Neural cell (in vitro differentiated cells): ENCODE results near the gene CEMIP.

Source experiments
- EP300 ChIP-seq: fragments of 450-650 bp; conservative IDR thresholded peaks from 2 replicates; pipeline ENCODE4 v1.6.1; 2014; ENCODE audit warnings: antibody characterized with exemption, mild to moderate bottlenecking, moderate library complexity; ENCODE audit not compliant: poor library complexity, severe bottlenecking
- EZH2 ChIP-seq: fragments of 200-600, 300-800 bp; shearing (Covaris generic), sonication (generic); IDR thresholded peaks from 2 replicates; pipeline ENCODE4 v1.6.1; 2014; ENCODE audit warnings: antibody characterized with exemption, low read length, borderline replicate concordance, mild to moderate bottlenecking; ENCODE audit not compliant: insufficient read depth, poor library complexity, severe bottlenecking
- RAD21 ChIP-seq: fragments of 450-650 bp; conservative IDR thresholded peaks from 2 replicates; pipeline ENCODE4 v1.6.1; 2014; ENCODE audit warnings: antibody characterized with exemption, mild to moderate bottlenecking, moderate library complexity
- TF ChIP-seq, protein P1 (sequence below): fragments of 450-650 bp; IDR thresholded peaks from 2 replicates; pipeline ENCODE4 v1.5.1; 2014; ENCODE audit warnings: antibody characterized with exemption, mild to moderate bottlenecking, moderate library complexity; ENCODE audit not compliant: poor library complexity, severe bottlenecking
- TF ChIP-seq, protein P2 (sequence below): IDR thresholded peaks from 2 replicates; pipeline ENCODE4 v1.6.1; 2012; ENCODE audit warnings: borderline replicate concordance

DNA sequence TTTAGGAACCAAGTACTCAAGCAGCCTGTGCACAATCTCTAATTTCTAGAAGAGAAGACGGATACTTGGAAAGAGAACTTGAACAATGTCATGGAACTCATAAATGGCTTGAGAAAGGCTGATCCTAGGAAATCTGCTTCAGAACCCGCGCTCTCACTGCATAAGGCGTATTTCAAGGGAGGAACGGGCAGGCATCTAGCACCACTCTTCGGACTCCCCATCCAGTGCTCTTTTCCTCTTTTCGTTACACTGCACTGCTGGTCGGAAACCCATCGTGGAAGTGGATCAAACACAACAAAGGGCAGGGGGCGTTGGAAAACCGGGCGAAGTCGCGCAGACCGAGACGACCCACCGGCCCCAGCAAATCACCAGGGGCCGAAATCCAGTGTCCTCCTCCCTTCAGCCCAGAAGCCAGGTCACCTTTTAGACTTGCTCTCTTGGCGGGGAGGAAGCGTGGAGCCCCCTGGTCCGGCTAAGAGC, 221.0 kb downstream of the CEMIP start:
- TF ChIP-seq, protein P1, sequence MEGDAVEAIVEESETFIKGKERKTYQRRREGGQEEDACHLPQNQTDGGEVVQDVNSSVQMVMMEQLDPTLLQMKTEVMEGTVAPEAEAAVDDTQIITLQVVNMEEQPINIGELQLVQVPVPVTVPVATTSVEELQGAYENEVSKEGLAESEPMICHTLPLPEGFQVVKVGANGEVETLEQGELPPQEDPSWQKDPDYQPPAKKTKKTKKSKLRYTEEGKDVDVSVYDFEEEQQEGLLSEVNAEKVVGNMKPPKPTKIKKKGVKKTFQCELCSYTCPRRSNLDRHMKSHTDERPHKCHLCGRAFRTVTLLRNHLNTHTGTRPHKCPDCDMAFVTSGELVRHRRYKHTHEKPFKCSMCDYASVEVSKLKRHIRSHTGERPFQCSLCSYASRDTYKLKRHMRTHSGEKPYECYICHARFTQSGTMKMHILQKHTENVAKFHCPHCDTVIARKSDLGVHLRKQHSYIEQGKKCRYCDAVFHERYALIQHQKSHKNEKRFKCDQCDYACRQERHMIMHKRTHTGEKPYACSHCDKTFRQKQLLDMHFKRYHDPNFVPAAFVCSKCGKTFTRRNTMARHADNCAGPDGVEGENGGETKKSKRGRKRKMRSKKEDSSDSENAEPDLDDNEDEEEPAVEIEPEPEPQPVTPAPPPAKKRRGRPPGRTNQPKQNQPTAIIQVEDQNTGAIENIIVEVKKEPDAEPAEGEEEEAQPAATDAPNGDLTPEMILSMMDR: no peak
- TF ChIP-seq EZH2 (no peak), EP300 (no peak), RAD21 (no peak)
- TF ChIP-seq, protein P2, sequence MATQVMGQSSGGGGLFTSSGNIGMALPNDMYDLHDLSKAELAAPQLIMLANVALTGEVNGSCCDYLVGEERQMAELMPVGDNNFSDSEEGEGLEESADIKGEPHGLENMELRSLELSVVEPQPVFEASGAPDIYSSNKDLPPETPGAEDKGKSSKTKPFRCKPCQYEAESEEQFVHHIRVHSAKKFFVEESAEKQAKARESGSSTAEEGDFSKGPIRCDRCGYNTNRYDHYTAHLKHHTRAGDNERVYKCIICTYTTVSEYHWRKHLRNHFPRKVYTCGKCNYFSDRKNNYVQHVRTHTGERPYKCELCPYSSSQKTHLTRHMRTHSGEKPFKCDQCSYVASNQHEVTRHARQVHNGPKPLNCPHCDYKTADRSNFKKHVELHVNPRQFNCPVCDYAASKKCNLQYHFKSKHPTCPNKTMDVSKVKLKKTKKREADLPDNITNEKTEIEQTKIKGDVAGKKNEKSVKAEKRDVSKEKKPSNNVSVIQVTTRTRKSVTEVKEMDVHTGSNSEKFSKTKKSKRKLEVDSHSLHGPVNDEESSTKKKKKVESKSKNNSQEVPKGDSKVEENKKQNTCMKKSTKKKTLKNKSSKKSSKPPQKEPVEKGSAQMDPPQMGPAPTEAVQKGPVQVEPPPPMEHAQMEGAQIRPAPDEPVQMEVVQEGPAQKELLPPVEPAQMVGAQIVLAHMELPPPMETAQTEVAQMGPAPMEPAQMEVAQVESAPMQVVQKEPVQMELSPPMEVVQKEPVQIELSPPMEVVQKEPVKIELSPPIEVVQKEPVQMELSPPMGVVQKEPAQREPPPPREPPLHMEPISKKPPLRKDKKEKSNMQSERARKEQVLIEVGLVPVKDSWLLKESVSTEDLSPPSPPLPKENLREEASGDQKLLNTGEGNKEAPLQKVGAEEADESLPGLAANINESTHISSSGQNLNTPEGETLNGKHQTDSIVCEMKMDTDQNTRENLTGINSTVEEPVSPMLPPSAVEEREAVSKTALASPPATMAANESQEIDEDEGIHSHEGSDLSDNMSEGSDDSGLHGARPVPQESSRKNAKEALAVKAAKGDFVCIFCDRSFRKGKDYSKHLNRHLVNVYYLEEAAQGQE: no peak
